GM21526 (cell line): ENCODE results near the gene TTC38.
"Not testable (repeated sequence)": the region's sequence is repeated elsewhere in the genome, so short reads cannot be mapped to it uniquely, and the experiment has no call there.

Source experiments
- ATAC-seq: cut with Tn5 transposase; IDR thresholded peaks from one replicate; pipeline ENCODE4 v1.9.1; 2021; ENCODE audit warnings: moderate library complexity; ENCODE audit not compliant: unreplicated experiment, low FRiP score

The TTC38 gene

GRCh38 chr22:46293577-46294260, 25.9 kb downstream of the TTC38 start:
- ATAC-seq = no peak

- ATAC-seq = no peak
Measured at GRCh38 chr22:46294784-46295183, 27.0 kb downstream of the TTC38 start.

GRCh38 chr22:46295277-46295971, 27.6 kb downstream of the TTC38 start:
- ATAC-seq = no peak

- ATAC-seq = peak; percentile 89
Measured at GRCh38 chr22:46296257-46297150, 28.7 kb downstream of the TTC38 start, which contains the start of gene GTSE1. GTSE1 (plus strand) TSS chr22:46296870; CDS start chr22:46297401, 531 bp downstream.

GRCh38 chr22:46297151-46297812, 29.5 kb downstream of the TTC38 start:
- peak; percentile 10 for ATAC-seq

- ATAC-seq = no peak
Measured at GRCh38 chr22:46299101-46299500, 31.3 kb downstream of the TTC38 start.

GRCh38 chr22:46300491-46300890, 32.7 kb downstream of the TTC38 start:
- ATAC-seq = no peak

- ATAC-seq = no peak
Measured at GRCh38 chr22:46303347-46303965, 35.6 kb downstream of the TTC38 start.

- no peak for ATAC-seq
Measured at GRCh38 chr22:46308283-46308988, 40.6 kb downstream of the TTC38 start.

GRCh38 chr22:46309526-46310085, 41.8 kb downstream of the TTC38 start:
- ATAC-seq = no peak

- no peak for ATAC-seq
Measured at GRCh38 chr22:46312056-46312455, 44.2 kb downstream of the TTC38 start.

GRCh38 chr22:46312848-46313247, 45.0 kb downstream of the TTC38 start:
- not testable (repeated sequence) for ATAC-seq

- no peak for ATAC-seq
Measured at GRCh38 chr22:46315976-46316375, 48.2 kb downstream of the TTC38 start.

- ATAC-seq = no peak
Measured at GRCh38 chr22:46317646-46318045, 49.8 kb downstream of the TTC38 start.

- no peak for ATAC-seq
Measured at GRCh38 chr22:46318576-46318975, 50.8 kb downstream of the TTC38 start.

- no peak for ATAC-seq
Measured at GRCh38 chr22:46319319-46319718, 51.5 kb downstream of the TTC38 start.

- no peak for ATAC-seq
Measured at GRCh38 chr22:46320166-46320710, 52.4 kb downstream of the TTC38 start.

- no peak for ATAC-seq
Measured at GRCh38 chr22:46320716-46321386, 53.0 kb downstream of the TTC38 start.
